Activated CD8-positive, alpha-beta memory T cell treated with anti-CD3 and anti-CD28 coated beads for 24 hours (primary cell): ENCODE data around the gene CTSF.

Experiments
- DNase-seq: peaks from one replicate; pipeline ENCODE4 v3.0.0-alpha.2; 2020

Gene CTSF

GRCh38 chr11:66529655-66530054 is 38.8 kb downstream of the CTSF start:
- DNase-seq, result no peak

- DNase-seq, result no peak
Observed at GRCh38 chr11:66529069-66529468, 39.3 kb downstream of the CTSF start.

- no peak for DNase-seq
Observed at GRCh38 chr11:66524304-66525040, 43.9 kb downstream of the CTSF start.

- no peak for DNase-seq
Observed at GRCh38 chr11:66523611-66524010, 44.8 kb downstream of the CTSF start.
